ENCODE results near the gene RPS6KA2.

Gene RPS6KA2

GRCh38 chr6:166497087-166497899 lies 129.8 kb downstream of the RPS6KA2 start:
- no peak for DNase-seq

- DNase-seq, result no peak
Measured at GRCh38 chr6:166496460-166496859, 130.6 kb downstream of the RPS6KA2 start.

GRCh38 chr6:166495487-166496314 lies 131.3 kb downstream of the RPS6KA2 start:
- no peak for DNase-seq

GRCh38 chr6:166494757-166495486 lies 132.1 kb downstream of the RPS6KA2 start:
- no peak for DNase-seq

GRCh38 chr6:166494101-166494441 lies 133.0 kb downstream of the RPS6KA2 start:
- no peak for DNase-seq

GRCh38 chr6:166493427-166494100 lies 133.5 kb downstream of the RPS6KA2 start:
- DNase-seq, result no peak

GRCh38 chr6:166492092-166492741 lies 134.8 kb downstream of the RPS6KA2 start:
- DNase-seq, result no peak

GRCh38 chr6:166490671-166491500 lies 136.2 kb downstream of the RPS6KA2 start:
- DNase-seq, result no peak

- DNase-seq, result no peak
Measured at GRCh38 chr6:166489301-166490155, 137.5 kb downstream of the RPS6KA2 start.

- DNase-seq, result no peak
Measured at GRCh38 chr6:166488701-166489100, 138.3 kb downstream of the RPS6KA2 start.

- DNase-seq, result peak; percentile 90
Measured at GRCh38 chr6:166488076-166488685, 138.9 kb downstream of the RPS6KA2 start.

- no peak for DNase-seq
Measured at GRCh38 chr6:166487148-166487547, 139.9 kb downstream of the RPS6KA2 start.

GRCh38 chr6:166486536-166486880 lies 140.5 kb downstream of the RPS6KA2 start:
- no peak for DNase-seq

- DNase-seq, result no peak
Measured at GRCh38 chr6:166485651-166486535, 141.2 kb downstream of the RPS6KA2 start.

- DNase-seq, result no peak
Measured at GRCh38 chr6:166484863-166485262, 142.2 kb downstream of the RPS6KA2 start.

GRCh38 chr6:166483573-166484250 lies 143.3 kb downstream of the RPS6KA2 start:
- no peak for DNase-seq

- no peak for DNase-seq
Measured at GRCh38 chr6:166483026-166483425, 144.0 kb downstream of the RPS6KA2 start.
